Pancreas (tissue), 10 donors: ENCODE data around the gene NAT9. TPM values are rescaled to one million over a fixed set of nuclear protein-coding genes. Genes with fewer than 3 reads are reported as not detected.

Experiments
- ATAC-seq, 4 donors: fragments of 200-7000 bp; cut with Tn5 transposase; one replicate each; pipeline versions ENCODE4 v1.8.0 to v1.9.1; 2020; ENCODE audit warnings: mild to moderate bottlenecking in 4 of 4, moderate library complexity in 4 of 4
- DNase-seq, 6 donors: peaks; one replicate each; pipeline ENCODE4 v3.0.0-alpha.2; 2020
- FAIRE-seq: peaks from 2 replicates; lab custom pipeline; 2012; peaks lifted over from hg19 to GRCh38; lab: Jason Lieb, UNC
- H3K27ac ChIP-seq, 4 donors: fragments of 200-600 bp; sonication (generic); 1 replicate in 3 of 4; 2 replicates in 1 of 4; pipeline versions ENCODE4 v1.5.0 to v1.8.0; 2020
- H3K27me3 ChIP-seq, 4 donors: fragments of 200-600 bp; one replicate each; pipeline ENCODE4 v1.8.0; 2021
- H3K36me3 ChIP-seq, 3 donors: fragments of 200-600 bp; sonication (generic) in 1 of 3; one replicate each; pipeline versions ENCODE4 v1.5.0 to v1.8.0; 2020 to 2021
- H3K4me1 ChIP-seq, 3 donors: fragments of 200-600 bp; one replicate each; pipeline ENCODE4 v1.8.0; 2021
- H3K4me3 ChIP-seq, 4 donors: fragments of 200-600 bp; sonication (generic) in 2 of 4; one replicate each; pipeline versions ENCODE4 v1.5.0 to v1.8.0; 2020 to 2021
- H3K9me3 ChIP-seq, 4 donors: fragments of 200-600 bp; one replicate each; pipeline ENCODE4 v1.8.0; 2021
- CTCF ChIP-seq, 4 donors: fragments of 200-600 bp; sonication (generic) in 3 of 4; IDR thresholded peaks; one replicate each; pipeline versions ENCODE4 v1.5.0 to v1.8.0; 2021; ENCODE audit warnings: antibody characterized with exemption in 4 of 4
- WGBS, 2 donors: extraction: QIAGEN DNeasy Blood & Tissue Kit; methylation state at CpG; one replicate each; pipeline ENCODE4 v1.1.7; 2013; 5-methylcytosine and 5-hydroxymethylcytosine counted together
- intact Hi-C, 3 donors: fragments of 100-400 bp; cut with DNase I; formaldehyde crosslinking; loops; one replicate each; pipeline versions ENCODE4 v1.11.1 to v1.14.2; 2022
- polyA plus RNA-seq, 2 donors: library from polyadenylated mRNA; stranded (reverse); fragments of 200-250 nt; gene quantifications; one replicate each; pipeline ENCODE4 v1.2.3, GENCODE V29; 2013
- total RNA-seq, 6 donors: library from RNA; stranded (reverse); fragmentation: NEBNext Ultra II Directional in 4 of 6; extraction: Animal tissue kit (Norgen Biotek cat#: 25700) in 4 of 6; gene quantifications; one replicate each; pipeline versions ENCODE4 v1.2.1 to v1.2.4, GENCODE V29; 2021 to 2023
- donor health status: healthy with polysubstance abuse.
- donor health status: DM: no; HTN: no; CAD: no; lungs with moderate emphysema.
- donor health status: DM: no; HTN: no; CAD: no.
- donor health status: control.
- donor health status: control.
- donor health status: Bipolar disorder and iron deficiency.
- donor health status: DM: yes; HTN: yes; CAD: no.
- donor health status: DM: no; HTN: no; CAD: no.
- donor health status: DM: no; HTN: no; CAD: no.
- donor health status: DM: yes; HTN: yes; CAD: no.

Gene NAT9
- total and polyA plus RNA-seq, 8 donors, result 14.4 to 38.5 (median 24.8) TPM

- DNase-seq (peak; percentile 80 to 99 (median 92)), ATAC-seq (peak; percentile 18 to 73 (median 58)), FAIRE-seq (no peak)
- H3K27ac ChIP-seq, result peak overlapping the region; percentile 11 to 69 (median 53)
- TF ChIP-seq CTCF (IDR thresholded peaks at IDR 0.05), result peak; percentile 98 to 100 (median 98)
- no peaks in the 10 kb centered on the region for H3K9me3 ChIP-seq
- peak overlapping the region in 2 of 4 donors; percentile 15 to 23 for H3K4me3 ChIP-seq
- no peaks in the 10 kb centered on the region for H3K36me3 ChIP-seq
- WGBS, 2 donors, result 23 to 25% methylated on average over 24 of the region's 24 CpGs
- peaks cover 0 to 9% (median 0%) of the 10 kb centered on the region in 3 donors for H3K4me1 ChIP-seq
- H3K27me3 ChIP-seq, result no peaks in the 10 kb centered on the region
- intact Hi-C loops, result loop anchor here in 2 of 3 donors (5.0 to 10.0 kb wide), 2 partner anchors 120 to 122 kb away; no protein-coding TSS in a partner anchor
These were observed 31.2 kb downstream of the NAT9 start for GRCh38 chr17:74744714-74745547.

GRCh38 chr17:74744349-74744713 is 31.8 kb downstream of the NAT9 start:
- FAIRE-seq (no peak), DNase-seq (no peak), ATAC-seq (no peak)
- Histone ChIP-seq H3K27ac (peak overlapping the region in 3 of 4 donors; percentile 49 to 69 (median 57)), H3K36me3 (no peaks in the 10 kb centered on the region), H3K4me1 (peaks cover 0 to 9% (median 0%) of the 10 kb centered on the region in 3 donors), H3K27me3 (no peaks in the 10 kb centered on the region), H3K9me3 (no peaks in the 10 kb centered on the region), H3K4me3 (no peak overlapping the region)
- no peak for TF ChIP-seq CTCF (IDR thresholded peaks at IDR 0.05)
- 50 to 51% methylated on average over 2 of the region's 2 CpGs for WGBS, 2 donors
- intact Hi-C loops, result loop anchor here in 2 of 3 donors (5.0 to 10.0 kb wide), 2 partner anchors 120 to 123 kb away; no protein-coding TSS in a partner anchor

GRCh38 chr17:74743755-74744154 is 32.4 kb downstream of the NAT9 start:
- Histone ChIP-seq H3K4me1 (peaks cover 0 to 9% (median 0%) of the 10 kb centered on the region in 3 donors), H3K9me3 (no peaks in the 10 kb centered on the region), H3K27ac (no peak overlapping the region), H3K4me3 (no peak overlapping the region), H3K27me3 (no peaks in the 10 kb centered on the region), H3K36me3 (no peaks in the 10 kb centered on the region)
- ATAC-seq, result no peak
- DNase-seq, result no peak
- FAIRE-seq, result no peak
- WGBS, 2 donors, result 24 to 31% methylated on average over 2 of the region's 2 CpGs
- intact Hi-C loops, result loop anchor here in 2 of 3 donors (5.0 to 10.0 kb wide), 2 partner anchors 121 to 124 kb away; no protein-coding TSS in a partner anchor
- TF ChIP-seq CTCF (IDR thresholded peaks at IDR 0.05), result no peak

- H3K9me3 ChIP-seq, result no peaks in the 10 kb centered on the region
- H3K4me1 ChIP-seq, result peaks cover 0 to 12% (median 0%) of the 10 kb centered on the region in 3 donors
- no peak overlapping the region for H3K27ac ChIP-seq
- TF ChIP-seq CTCF (IDR thresholded peaks at IDR 0.05), result no peak
- intact Hi-C loops, result loop anchor here in 2 of 3 donors (5.0 to 10.0 kb wide), 2 partner anchors 122 to 124 kb away; no protein-coding TSS in a partner anchor
- FAIRE-seq (no peak), ATAC-seq (no peak), DNase-seq (no peak)
- H3K4me3 ChIP-seq, result no peak overlapping the region
- H3K27me3 ChIP-seq, result no peaks in the 10 kb centered on the region
- H3K36me3 ChIP-seq, result no peaks in the 10 kb centered on the region
- WGBS, 2 donors, result 73 to 93% methylated on average over 9 of the region's 9 CpGs
These were observed 33.1 kb downstream of the NAT9 start for GRCh38 chr17:74742978-74743545.
